HepG2 (cell line): ENCODE measurements around the gene FGF21. TPM values are rescaled to one million over a fixed set of nuclear protein-coding genes. Genes with fewer than 3 reads are reported as not detected.

Source experiments
- AHR ChIP-seq: IDR thresholded peaks from 2 replicates; pipeline ENCODE4 v1.6.1; 2018; ENCODE audit warnings: missing genetic modification reagents, missing compliant biosample characterization
- DNMT3B ChIP-seq: conservative IDR thresholded peaks from 2 replicates; pipeline ENCODE4 v1.6.1; 2016; ENCODE audit warnings: missing biosample characterization, control low read depth
- NCOA1 ChIP-seq: sonication (generic); formaldehyde crosslinking; IDR thresholded peaks from 2 replicates; pipeline ENCODE4 v1.9.0; 2021; ENCODE audit warnings: missing genetic modification reagents
- ONECUT2 ChIP-seq: sonication (generic); formaldehyde crosslinking; IDR thresholded peaks from 2 replicates; pipeline ENCODE4 v1.4.0; 2020; ENCODE audit warnings: missing genetic modification reagents
- POLR2AphosphoS2 ChIP-seq: IDR thresholded peaks from 2 replicates; pipeline ENCODE4 v1.6.1; 2011; ENCODE audit warnings: low read depth, low read length, improper control_type of control experiment
- SETDB1 ChIP-seq: sonication (generic); formaldehyde crosslinking; IDR thresholded peaks from 2 replicates; pipeline ENCODE4 v1.5.1; 2020; ENCODE audit warnings: missing genetic modification reagents, mild to moderate bottlenecking, borderline replicate concordance
- SMAD9 ChIP-seq: sonication (generic); formaldehyde crosslinking; IDR thresholded peaks from 2 replicates; pipeline ENCODE4 v1.5.1; 2020; ENCODE audit warnings: mild to moderate bottlenecking, missing genetic modification reagents
- SNRNP70 ChIP-seq: fragments of 200-400 bp; formaldehyde crosslinking; IDR thresholded peaks from 2 replicates; pipeline ENCODE4 v1.6.1; 2017; ENCODE audit warnings: mild to moderate bottlenecking, low read depth, low read length, moderate library complexity
- TMF1 ChIP-seq: sonication (generic); formaldehyde crosslinking; IDR thresholded peaks from 2 replicates; pipeline ENCODE4 v1.8.1; 2022; ENCODE audit warnings: low read depth, missing genetic modification reagents
- ZNF33A ChIP-seq: sonication (generic); formaldehyde crosslinking; IDR thresholded peaks from 2 replicates; pipeline ENCODE4 v1.5.1; 2020; ENCODE audit warnings: missing genetic modification reagents, mild to moderate bottlenecking, moderate library complexity, borderline replicate concordance
- ZNF749 ChIP-seq: sonication (generic); formaldehyde crosslinking; IDR thresholded peaks from 2 replicates; pipeline ENCODE4 v1.8.0; 2022; ENCODE audit warnings: mild to moderate bottlenecking, missing genetic modification reagents, moderate library complexity, borderline replicate concordance
- polyA plus RNA-seq, 8 experiments: library from polyadenylated mRNA; depleted of rRNA in 3 of 8; stranded (reverse) in 7 of 8; unstranded in 1 of 8; fragments of >200 nt; fragmentation: Illumina TruSeq in 4 of 8; extraction: Trizol in 4 of 8; gene quantifications; 2 replicates each; pipeline versions ENCODE4 v1.2.1 to v1.2.3, GENCODE V29; 2011 to 2016; ENCODE audit warnings: low read depth in 4 of 8, missing spikeins in 1 of 8, mixed read lengths in 1 of 8; ENCODE audit not compliant: insufficient read depth in 1 of 8
- total RNA-seq, 5 experiments: library from RNA; depleted of rRNA; stranded (reverse); fragments of >200 nt; fragmentation: Illumina TruSeq; extraction: Trizol; gene quantifications; 2 replicates each; pipeline ENCODE4 v1.2.3, GENCODE V29; 2016; ENCODE audit warnings: low read depth in 1 of 5
- TF ChIP-seq, protein P1 (sequence below): sonication (generic); formaldehyde crosslinking; IDR thresholded peaks from 2 replicates; pipeline ENCODE4 v1.5.0; 2020; ENCODE audit warnings: mild to moderate bottlenecking, missing genetic modification reagents
- TF ChIP-seq, protein P2 (sequence below): sonication (generic); formaldehyde crosslinking; IDR thresholded peaks from 2 replicates; pipeline ENCODE4 v1.9.0; 2021; ENCODE audit warnings: missing genetic modification reagents, mild to moderate bottlenecking, borderline replicate concordance
- TF ChIP-seq, protein P3 (sequence below): sonication (generic); formaldehyde crosslinking; IDR thresholded peaks from 2 replicates; pipeline ENCODE4 v1.9.0; 2021; ENCODE audit warnings: missing genetic modification reagents, borderline replicate concordance
- TF ChIP-seq, protein P4 (sequence below): sonication (generic); formaldehyde crosslinking; IDR thresholded peaks from 2 replicates; pipeline ENCODE4 v1.4.0; 2020; ENCODE audit warnings: mild to moderate bottlenecking, missing genetic modification reagents, borderline replicate concordance
- TF ChIP-seq, protein P5 (sequence below): sonication (generic); formaldehyde crosslinking; IDR thresholded peaks from 2 replicates; pipeline ENCODE4 v1.4.0; 2020; ENCODE audit warnings: missing genetic modification reagents

FGF21 gene
- total and polyA plus RNA-seq, 2 of the 13 experiments (the other 11 are each of a cell fraction or from before 2014, with no cell fraction given), result 0.17 TPM; not detected in 1

DNA sequence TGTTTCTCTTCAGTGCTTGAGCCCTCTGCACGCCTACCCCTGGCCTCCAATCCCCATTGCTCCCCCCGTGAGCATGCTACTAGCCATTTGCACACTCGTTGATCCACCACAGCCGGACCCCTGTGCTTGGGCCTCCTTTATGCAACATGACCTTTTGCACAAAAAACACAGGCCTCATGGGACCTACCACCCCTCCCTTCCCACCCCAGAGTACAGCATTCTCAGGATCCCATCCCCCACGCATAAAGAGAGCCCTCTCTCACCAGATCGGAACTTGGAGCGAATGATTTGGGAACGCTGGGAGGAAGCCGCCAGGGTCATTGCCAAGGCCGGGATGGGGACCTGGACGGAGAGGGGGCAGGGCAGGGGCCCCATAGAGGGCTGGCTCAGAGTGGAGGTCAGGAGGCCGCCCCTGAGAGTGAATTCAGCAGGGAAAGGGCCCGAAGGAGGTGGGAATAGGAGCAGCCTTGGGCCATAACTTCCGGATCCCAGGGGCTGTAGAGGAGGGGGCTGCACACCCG lies 36.6 kb upstream of the FGF21 start (continued):
- TF ChIP-seq ZNF749 (CRISPR knock-in tag) (no peak), AHR (CRISPR knock-in tag) (no peak), DNMT3B (no peak), SETDB1 (CRISPR knock-in tag) (no peak), SNRNP70 (no peak), ZNF33A (CRISPR knock-in tag) (no peak), POLR2AphosphoS2 (no peak), TMF1 (CRISPR knock-in tag) (no peak), ONECUT2 (no peak), NCOA1 (CRISPR knock-in tag) (no peak), SMAD9 (CRISPR knock-in tag) (no peak)
- TF ChIP-seq, protein P1, sequence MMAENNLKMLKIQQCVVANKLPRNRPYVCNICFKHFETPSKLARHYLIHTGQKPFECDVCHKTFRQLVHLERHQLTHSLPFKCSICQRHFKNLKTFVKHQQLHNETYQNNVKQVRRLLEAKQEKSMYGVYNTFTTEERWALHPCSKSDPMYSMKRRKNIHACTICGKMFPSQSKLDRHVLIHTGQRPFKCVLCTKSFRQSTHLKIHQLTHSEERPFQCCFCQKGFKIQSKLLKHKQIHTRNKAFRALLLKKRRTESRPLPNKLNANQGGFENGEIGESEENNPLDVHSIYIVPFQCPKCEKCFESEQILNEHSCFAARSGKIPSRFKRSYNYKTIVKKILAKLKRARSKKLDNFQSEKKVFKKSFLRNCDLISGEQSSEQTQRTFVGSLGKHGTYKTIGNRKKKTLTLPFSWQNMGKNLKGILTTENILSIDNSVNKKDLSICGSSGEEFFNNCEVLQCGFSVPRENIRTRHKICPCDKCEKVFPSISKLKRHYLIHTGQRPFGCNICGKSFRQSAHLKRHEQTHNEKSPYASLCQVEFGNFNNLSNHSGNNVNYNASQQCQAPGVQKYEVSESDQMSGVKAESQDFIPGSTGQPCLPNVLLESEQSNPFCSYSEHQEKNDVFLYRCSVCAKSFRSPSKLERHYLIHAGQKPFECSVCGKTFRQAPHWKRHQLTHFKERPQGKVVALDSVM (CRISPR knock-in tag), result peak; percentile 91
- TF ChIP-seq, protein P2, sequence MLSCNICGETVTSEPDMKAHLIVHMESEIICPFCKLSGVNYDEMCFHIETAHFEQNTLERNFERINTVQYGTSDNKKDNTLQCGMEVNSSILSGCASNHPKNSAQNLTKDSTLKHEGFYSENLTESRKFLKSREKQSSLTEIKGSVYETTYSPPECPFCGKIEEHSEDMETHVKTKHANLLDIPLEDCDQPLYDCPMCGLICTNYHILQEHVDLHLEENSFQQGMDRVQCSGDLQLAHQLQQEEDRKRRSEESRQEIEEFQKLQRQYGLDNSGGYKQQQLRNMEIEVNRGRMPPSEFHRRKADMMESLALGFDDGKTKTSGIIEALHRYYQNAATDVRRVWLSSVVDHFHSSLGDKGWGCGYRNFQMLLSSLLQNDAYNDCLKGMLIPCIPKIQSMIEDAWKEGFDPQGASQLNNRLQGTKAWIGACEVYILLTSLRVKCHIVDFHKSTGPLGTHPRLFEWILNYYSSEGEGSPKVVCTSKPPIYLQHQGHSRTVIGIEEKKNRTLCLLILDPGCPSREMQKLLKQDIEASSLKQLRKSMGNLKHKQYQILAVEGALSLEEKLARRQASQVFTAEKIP, result no peak
- TF ChIP-seq, protein P3, sequence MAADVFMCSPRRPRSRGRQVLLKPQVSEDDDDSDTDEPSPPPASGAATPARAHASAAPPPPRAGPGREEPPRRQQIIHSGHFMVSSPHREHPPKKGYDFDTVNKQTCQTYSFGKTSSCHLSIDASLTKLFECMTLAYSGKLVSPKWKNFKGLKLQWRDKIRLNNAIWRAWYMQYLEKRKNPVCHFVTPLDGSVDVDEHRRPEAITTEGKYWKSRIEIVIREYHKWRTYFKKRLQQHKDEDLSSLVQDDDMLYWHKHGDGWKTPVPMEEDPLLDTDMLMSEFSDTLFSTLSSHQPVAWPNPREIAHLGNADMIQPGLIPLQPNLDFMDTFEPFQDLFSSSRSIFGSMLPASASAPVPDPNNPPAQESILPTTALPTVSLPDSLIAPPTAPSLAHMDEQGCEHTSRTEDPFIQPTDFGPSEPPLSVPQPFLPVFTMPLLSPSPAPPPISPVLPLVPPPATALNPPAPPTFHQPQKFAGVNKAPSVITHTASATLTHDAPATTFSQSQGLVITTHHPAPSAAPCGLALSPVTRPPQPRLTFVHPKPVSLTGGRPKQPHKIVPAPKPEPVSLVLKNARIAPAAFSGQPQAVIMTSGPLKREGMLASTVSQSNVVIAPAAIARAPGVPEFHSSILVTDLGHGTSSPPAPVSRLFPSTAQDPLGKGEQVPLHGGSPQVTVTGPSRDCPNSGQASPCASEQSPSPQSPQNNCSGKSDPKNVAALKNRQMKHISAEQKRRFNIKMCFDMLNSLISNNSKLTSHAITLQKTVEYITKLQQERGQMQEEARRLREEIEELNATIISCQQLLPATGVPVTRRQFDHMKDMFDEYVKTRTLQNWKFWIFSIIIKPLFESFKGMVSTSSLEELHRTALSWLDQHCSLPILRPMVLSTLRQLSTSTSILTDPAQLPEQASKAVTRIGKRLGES (CRISPR knock-in tag), result no peak
- TF ChIP-seq, protein P4, sequence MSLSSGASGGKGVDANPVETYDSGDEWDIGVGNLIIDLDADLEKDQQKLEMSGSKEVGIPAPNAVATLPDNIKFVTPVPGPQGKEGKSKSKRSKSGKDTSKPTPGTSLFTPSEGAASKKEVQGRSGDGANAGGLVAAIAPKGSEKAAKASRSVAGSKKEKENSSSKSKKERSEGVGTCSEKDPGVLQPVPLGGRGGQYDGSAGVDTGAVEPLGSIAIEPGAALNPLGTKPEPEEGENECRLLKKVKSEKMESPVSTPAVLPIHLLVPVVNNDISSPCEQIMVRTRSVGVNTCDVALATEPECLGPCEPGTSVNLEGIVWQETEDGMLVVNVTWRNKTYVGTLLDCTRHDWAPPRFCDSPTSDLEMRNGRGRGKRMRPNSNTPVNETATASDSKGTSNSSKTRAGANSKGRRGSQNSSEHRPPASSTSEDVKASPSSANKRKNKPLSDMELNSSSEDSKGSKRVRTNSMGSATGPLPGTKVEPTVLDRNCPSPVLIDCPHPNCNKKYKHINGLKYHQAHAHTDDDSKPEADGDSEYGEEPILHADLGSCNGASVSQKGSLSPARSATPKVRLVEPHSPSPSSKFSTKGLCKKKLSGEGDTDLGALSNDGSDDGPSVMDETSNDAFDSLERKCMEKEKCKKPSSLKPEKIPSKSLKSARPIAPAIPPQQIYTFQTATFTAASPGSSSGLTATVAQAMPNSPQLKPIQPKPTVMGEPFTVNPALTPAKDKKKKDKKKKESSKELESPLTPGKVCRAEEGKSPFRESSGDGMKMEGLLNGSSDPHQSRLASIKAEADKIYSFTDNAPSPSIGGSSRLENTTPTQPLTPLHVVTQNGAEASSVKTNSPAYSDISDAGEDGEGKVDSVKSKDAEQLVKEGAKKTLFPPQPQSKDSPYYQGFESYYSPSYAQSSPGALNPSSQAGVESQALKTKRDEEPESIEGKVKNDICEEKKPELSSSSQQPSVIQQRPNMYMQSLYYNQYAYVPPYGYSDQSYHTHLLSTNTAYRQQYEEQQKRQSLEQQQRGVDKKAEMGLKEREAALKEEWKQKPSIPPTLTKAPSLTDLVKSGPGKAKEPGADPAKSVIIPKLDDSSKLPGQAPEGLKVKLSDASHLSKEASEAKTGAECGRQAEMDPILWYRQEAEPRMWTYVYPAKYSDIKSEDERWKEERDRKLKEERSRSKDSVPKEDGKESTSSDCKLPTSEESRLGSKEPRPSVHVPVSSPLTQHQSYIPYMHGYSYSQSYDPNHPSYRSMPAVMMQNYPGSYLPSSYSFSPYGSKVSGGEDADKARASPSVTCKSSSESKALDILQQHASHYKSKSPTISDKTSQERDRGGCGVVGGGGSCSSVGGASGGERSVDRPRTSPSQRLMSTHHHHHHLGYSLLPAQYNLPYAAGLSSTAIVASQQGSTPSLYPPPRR (CRISPR knock-in tag), result peak; percentile 75; the same call in 1 of the 2 replicates
- TF ChIP-seq, protein P5, sequence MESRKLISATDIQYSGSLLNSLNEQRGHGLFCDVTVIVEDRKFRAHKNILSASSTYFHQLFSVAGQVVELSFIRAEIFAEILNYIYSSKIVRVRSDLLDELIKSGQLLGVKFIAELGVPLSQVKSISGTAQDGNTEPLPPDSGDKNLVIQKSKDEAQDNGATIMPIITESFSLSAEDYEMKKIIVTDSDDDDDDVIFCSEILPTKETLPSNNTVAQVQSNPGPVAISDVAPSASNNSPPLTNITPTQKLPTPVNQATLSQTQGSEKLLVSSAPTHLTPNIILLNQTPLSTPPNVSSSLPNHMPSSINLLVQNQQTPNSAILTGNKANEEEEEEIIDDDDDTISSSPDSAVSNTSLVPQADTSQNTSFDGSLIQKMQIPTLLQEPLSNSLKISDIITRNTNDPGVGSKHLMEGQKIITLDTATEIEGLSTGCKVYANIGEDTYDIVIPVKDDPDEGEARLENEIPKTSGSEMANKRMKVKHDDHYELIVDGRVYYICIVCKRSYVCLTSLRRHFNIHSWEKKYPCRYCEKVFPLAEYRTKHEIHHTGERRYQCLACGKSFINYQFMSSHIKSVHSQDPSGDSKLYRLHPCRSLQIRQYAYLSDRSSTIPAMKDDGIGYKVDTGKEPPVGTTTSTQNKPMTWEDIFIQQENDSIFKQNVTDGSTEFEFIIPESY (CRISPR knock-in tag), result no peak; the same call in 1 of the 2 replicates
